Panc1 (cell line): ENCODE results near the gene PRDX1. TPM values are rescaled to one million over a fixed set of nuclear protein-coding genes. Genes with fewer than 3 reads are reported as not detected.

Experiments used
- ATAC-seq: fragments of 200-7000 bp; cut with Tn5 transposase; 2 replicates; pipeline ENCODE4 v1.9.1; 2020; ENCODE audit warnings: mild to moderate bottlenecking, moderate library complexity
- BruUV-seq: library from RNA; stranded (reverse); fragments of 400-500 nt; replicated peaks from 2 replicates; lab custom pipeline; 2021; lab: Mats Ljungman, UMichigan
- CTCF ChIA-PET: fragments of 300-600 bp; sonication (Branson Sonifier 250); formaldehyde crosslinking; loops from one replicate; lab custom pipeline; 2022; ENCODE audit warnings: antibody characterized with exemption; lab: Charles Lee
- POLR2A ChIA-PET: fragments of 300-600 bp; sonication (Branson Sonifier 250); formaldehyde crosslinking; loops from one replicate; lab custom pipeline; 2022; ENCODE audit warnings: antibody characterized with exemption; lab: Charles Lee
- DNase-seq: peaks from one replicate; pipeline ENCODE4 v3.0.0-alpha.2; 2010; ENCODE audit warnings: low read depth, low spot score
- H3K27ac ChIP-seq: 2 replicates; pipeline ENCODE4 v1.5.1; 2011; ENCODE audit warnings: mild to moderate bottlenecking, low read length, inconsistent platforms
- H3K27me3 ChIP-seq: fragments of 200-500 bp; sonication (Bioruptor generic); 2 replicates; pipeline ENCODE4 v1.6.0; 2014; ENCODE audit warnings: low read length, inconsistent platforms; ENCODE audit not compliant: control insufficient read depth, insufficient read depth
- H3K36me3 ChIP-seq: fragments of 200-500 bp; sonication (Bioruptor generic); 2 replicates; pipeline ENCODE4 v1.5.1; 2014; ENCODE audit warnings: inconsistent platforms, mild to moderate bottlenecking, low read length, moderate library complexity; ENCODE audit not compliant: control insufficient read depth, insufficient read depth
- H3K4me1 ChIP-seq: 2 replicates; pipeline ENCODE4 v1.5.1; 2011; ENCODE audit warnings: inconsistent platforms, mild to moderate bottlenecking, low read length, moderate library complexity; ENCODE audit not compliant: control insufficient read depth, insufficient read depth
- H3K4me3 ChIP-seq, 2 experiments: 2 replicates each; pipeline ENCODE4 v1.5.1; 2011 to 2012; ENCODE audit warnings: low read depth in 2 of 2, low read length in 2 of 2, mild to moderate bottlenecking in 2 of 2, inconsistent platforms in 1 of 2, moderate library complexity in 1 of 2
- H3K9me3 ChIP-seq: fragments of 200-500 bp; sonication (Bioruptor generic); 2 replicates; pipeline ENCODE4 v1.5.1; 2014; ENCODE audit warnings: low read depth, mild to moderate bottlenecking, inconsistent platforms, low read length, moderate library complexity; ENCODE audit not compliant: control insufficient read depth, insufficient read depth
- CTCF ChIP-seq: fragments of 450-650 bp; IDR thresholded peaks from 2 replicates; pipeline ENCODE4 v1.5.1; 2017; ENCODE audit warnings: mild to moderate bottlenecking
- POLR2AphosphoS5 ChIP-seq: IDR thresholded peaks from 2 replicates; pipeline ENCODE4 v1.6.1; 2012; ENCODE audit warnings: mild to moderate bottlenecking, low read depth, low read length, moderate library complexity
- REST ChIP-seq, 2 experiments: IDR thresholded peaks; 2 replicates each; pipeline ENCODE4 v1.6.1; 2011 to 2012; ENCODE audit warnings: low read depth in 2 of 2, control low read depth in 1 of 2, low read length in 1 of 2, mild to moderate bottlenecking in 1 of 2, moderate library complexity in 1 of 2; ENCODE audit not compliant: insufficient read depth in 1 of 2
- SIN3A ChIP-seq: IDR thresholded peaks from 2 replicates; pipeline ENCODE4 v1.6.1; 2012; ENCODE audit warnings: low read depth, mild to moderate bottlenecking, low read length, moderate library complexity, borderline replicate concordance; ENCODE audit not compliant: insufficient read depth
- TCF7L2 ChIP-seq: IDR thresholded peaks from 2 replicates; pipeline ENCODE4 v1.6.1; 2011; ENCODE audit warnings: mild to moderate bottlenecking, low read depth, low read length, inconsistent platforms
- in situ Hi-C: cut with HindIII; loops from 2 replicates; pipeline ENCODE4 v1.10.0; 2016; ENCODE audit warnings: low sequenced_read_pairs, low pct_unique_long_range_greater_than_20kb
- intact Hi-C: fragments of 100-400 bp; cut with micrococcal nuclease; formaldehyde crosslinking; loops from one replicate; pipeline ENCODE4 v1.10.0; 2022; ENCODE audit not compliant: unreplicated experiment
- total RNA-seq: library from RNA; stranded (reverse); gene quantifications from one replicate; pipeline ENCODE4 v1.2.1, GENCODE V29; 2021; ENCODE audit not compliant: unreplicated experiment

PRDX1 gene
- total RNA-seq, 1 experiment from 2014 or later: 719 TPM

GRCh38 chr1:45568421-45568820 is 46.7 kb upstream of the PRDX1 start:
- ATAC-seq (no peak), DNase-seq (no peak)
- Histone ChIP-seq H3K4me1 (no peaks in the 10 kb centered on the region), H3K4me3 (no peak overlapping the region), H3K27ac (no peak overlapping the region), H3K36me3 (peaks cover 18% of the 10 kb centered on the region), H3K9me3 (no peaks in the 10 kb centered on the region), H3K27me3 (no peaks in the 10 kb centered on the region)
- CTCF ChIA-PET: interaction anchor here (0.7 to 1.2 kb wide), 2 partner anchors 47 to 56 kb away, joined by 3 to 5 read pairs; partner anchors contain the start of gene PRDX1
- POLR2A ChIA-PET: no interaction called here
- TF ChIP-seq CTCF: no peak
- no peak for TF ChIP-seq POLR2AphosphoS5
- TF ChIP-seq REST (IDR thresholded peaks at IDR 0.05; ENCODE audit: insufficient read depth in 1 of 2, low read depth in 2 of 2, low read length in 1 of 2): no peak
- TF ChIP-seq SIN3A: no peak
- no peak for TF ChIP-seq TCF7L2
- BruUV-seq: no TSS peak
- in situ Hi-C loops: no loop called here
- intact Hi-C loops: no loop called here

GRCh38 chr1:45567911-45568310 is 46.2 kb upstream of the PRDX1 start:
- ATAC-seq (no peak), DNase-seq (no peak)
- intact Hi-C loops (no loop called here), in situ Hi-C loops (no loop called here)
- no peaks in the 10 kb centered on the region for H3K27me3 ChIP-seq
- no peak overlapping the region for H3K4me3 ChIP-seq
- TF ChIP-seq SIN3A: no peak
- no peak for TF ChIP-seq REST (IDR thresholded peaks at IDR 0.05; ENCODE audit: insufficient read depth in 1 of 2, low read depth in 2 of 2, low read length in 1 of 2)
- no peak for TF ChIP-seq POLR2AphosphoS5
- H3K36me3 ChIP-seq: peaks cover 18% of the 10 kb centered on the region
- H3K27ac ChIP-seq: no peak overlapping the region
- ChIA-PET POLR2A (no interaction called here), CTCF (interaction anchor here (1.2 kb wide), 1 partner anchor 46 kb away, joined by 3 read pairs; the partner anchor contains the start of gene PRDX1)
- H3K4me1 ChIP-seq: no peaks in the 10 kb centered on the region
- H3K9me3 ChIP-seq: no peaks in the 10 kb centered on the region
- no TSS peak for BruUV-seq
